ENCODE results near the gene USB1. TPM values are rescaled to one million over a fixed set of nuclear protein-coding genes. Genes with fewer than 3 reads are reported as not detected.

USB1 gene
- total and polyA plus RNA-seq, 5 donors from 2014 or later: 29.3 to 46.8 (median 35.7) TPM

- Mint-ChIP-seq H3K27me3 (no peaks in the 10 kb centered on the region), H3K27ac (no peak overlapping the region), H3K9me3 (peaks cover 0 to 1% (median 0%) of the 10 kb centered on the region in 7 donors), H3K4me3 (no peak overlapping the region), H3K4me1 (no peaks in the 10 kb centered on the region), H3K36me3 (no peaks in the 10 kb centered on the region)
- H3K27me3 ChIP-seq (ENCODE audit: control insufficient read depth, insufficient read depth, low read length): no peaks in the 10 kb centered on the region
- ATAC-seq (ENCODE audit: low read depth in 2 of 2): no peak
- H3K27ac ChIP-seq (ENCODE audit: insufficient read depth, low read length, poor library complexity, severe bottlenecking): no peak overlapping the region
- no peak for DNase-seq
- H3K4me1 ChIP-seq (ENCODE audit: control insufficient read depth, insufficient read depth, low read length, poor library complexity, severe bottlenecking): no peaks in the 10 kb centered on the region
- no peak overlapping the region for H3K4me3 ChIP-seq (ENCODE audit: low read depth, low read length)
- H3K36me3 ChIP-seq (ENCODE audit: control insufficient read depth, insufficient read depth, low read length): no peaks in the 10 kb centered on the region
- no peaks in the 10 kb centered on the region for H3K9me3 ChIP-seq (ENCODE audit: control insufficient read depth in 2 of 2, low read length in 2 of 2)
Observed at GRCh38 chr16:58035356-58036170, 34.4 kb downstream of the USB1 start.

GRCh38 chr16:58036943-58037342, 35.7 kb downstream of the USB1 start:
- H3K27ac Mint-ChIP-seq: no peak overlapping the region
- no peak overlapping the region for H3K27ac ChIP-seq (ENCODE audit: insufficient read depth, low read length, poor library complexity, severe bottlenecking)
- H3K36me3 ChIP-seq (ENCODE audit: control insufficient read depth, insufficient read depth, low read length): no peaks in the 10 kb centered on the region
- no peaks in the 10 kb centered on the region for H3K27me3 ChIP-seq (ENCODE audit: control insufficient read depth, insufficient read depth, low read length)
- peaks cover 0 to 1% (median 0%) of the 10 kb centered on the region in 7 donors for H3K9me3 Mint-ChIP-seq
- H3K4me3 Mint-ChIP-seq: no peak overlapping the region
- no peaks in the 10 kb centered on the region for H3K4me1 ChIP-seq (ENCODE audit: control insufficient read depth, insufficient read depth, low read length, poor library complexity, severe bottlenecking)
- H3K4me1 Mint-ChIP-seq: no peaks in the 10 kb centered on the region
- H3K9me3 ChIP-seq (ENCODE audit: control insufficient read depth in 2 of 2, low read length in 2 of 2): no peaks in the 10 kb centered on the region
- no peak overlapping the region for H3K4me3 ChIP-seq (ENCODE audit: low read depth, low read length)
- H3K36me3 Mint-ChIP-seq: no peaks in the 10 kb centered on the region
- DNase-seq: no peak
- no peak for ATAC-seq (ENCODE audit: low read depth in 2 of 2)
- H3K27me3 Mint-ChIP-seq: no peaks in the 10 kb centered on the region

DNA sequence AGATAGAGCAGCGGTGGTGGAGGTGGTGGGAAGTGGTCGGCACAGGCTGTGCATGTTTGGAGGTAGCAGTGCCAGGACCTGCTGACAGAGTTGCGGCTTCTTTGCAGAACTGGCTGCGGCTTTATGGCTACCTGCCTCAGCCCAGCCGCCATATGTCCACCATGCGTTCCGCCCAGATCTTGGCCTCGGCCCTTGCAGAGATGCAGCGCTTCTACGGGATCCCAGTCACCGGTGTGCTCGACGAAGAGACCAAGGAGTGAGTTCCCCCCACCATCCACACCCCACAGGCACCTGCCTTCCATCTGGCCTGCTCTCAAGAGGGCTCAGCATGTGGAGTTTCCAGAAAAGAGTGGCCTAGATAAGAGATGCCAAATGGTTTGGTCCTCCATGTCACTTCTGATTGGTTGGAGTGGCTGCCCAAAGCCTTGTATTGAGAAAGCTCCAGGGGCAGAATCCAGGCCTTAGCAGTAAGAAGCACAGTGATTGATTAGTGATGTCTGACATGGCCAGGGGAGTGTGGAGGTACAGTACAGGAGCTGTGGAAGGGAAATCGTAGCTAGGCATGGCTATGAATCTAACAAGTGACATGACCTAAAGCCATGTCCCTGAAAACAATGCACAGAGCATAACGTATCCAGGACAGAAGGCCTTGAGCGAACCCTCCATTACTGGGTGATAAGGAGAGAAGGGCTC, 36.3 kb downstream of the USB1 start:
- peaks cover 0 to 1% (median 0%) of the 10 kb centered on the region in 7 donors for H3K9me3 Mint-ChIP-seq
- Histone ChIP-seq H3K27me3 (ENCODE audit: control insufficient read depth, insufficient read depth, low read length) (no peaks in the 10 kb centered on the region), H3K4me3 (ENCODE audit: low read depth, low read length) (no peak overlapping the region), H3K4me1 (ENCODE audit: control insufficient read depth, insufficient read depth, low read length, poor library complexity, severe bottlenecking) (no peaks in the 10 kb centered on the region), H3K9me3 (ENCODE audit: control insufficient read depth in 2 of 2, low read length in 2 of 2) (no peaks in the 10 kb centered on the region), H3K36me3 (ENCODE audit: control insufficient read depth, insufficient read depth, low read length) (no peaks in the 10 kb centered on the region), H3K27ac (ENCODE audit: insufficient read depth, low read length, poor library complexity, severe bottlenecking) (no peak overlapping the region)
- no peak for ATAC-seq (ENCODE audit: low read depth in 2 of 2)
- DNase-seq: no peak
- no peaks in the 10 kb centered on the region for H3K27me3 Mint-ChIP-seq
- H3K27ac Mint-ChIP-seq: no peak overlapping the region
- H3K36me3 Mint-ChIP-seq: no peaks in the 10 kb centered on the region
- no peak overlapping the region for H3K4me3 Mint-ChIP-seq
- no peaks in the 10 kb centered on the region for H3K4me1 Mint-ChIP-seq

DNA sequence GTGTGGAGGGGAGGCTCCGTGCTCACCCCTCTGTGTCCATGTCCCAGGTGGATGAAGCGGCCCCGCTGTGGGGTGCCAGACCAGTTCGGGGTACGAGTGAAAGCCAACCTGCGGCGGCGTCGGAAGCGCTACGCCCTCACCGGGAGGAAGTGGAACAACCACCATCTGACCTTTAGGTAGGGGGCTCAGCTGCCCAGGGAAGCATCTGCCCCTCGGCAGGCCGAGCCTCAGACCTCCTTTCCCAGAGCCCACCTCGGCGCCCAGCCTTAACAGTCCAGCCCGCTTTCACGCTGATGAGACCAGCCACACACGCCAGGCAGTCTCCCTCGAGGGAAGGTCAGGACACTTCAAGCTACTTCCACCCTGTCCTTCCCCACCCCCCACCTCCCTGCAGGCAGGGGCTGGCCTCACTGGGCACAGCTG, 37.0 kb downstream of the USB1 start:
- H3K27me3 ChIP-seq (ENCODE audit: control insufficient read depth, insufficient read depth, low read length): no peaks in the 10 kb centered on the region
- Mint-ChIP-seq H3K9me3 (peaks cover 0 to 1% (median 0%) of the 10 kb centered on the region in 7 donors), H3K27me3 (no peaks in the 10 kb centered on the region), H3K36me3 (no peaks in the 10 kb centered on the region), H3K4me1 (no peaks in the 10 kb centered on the region), H3K27ac (no peak overlapping the region), H3K4me3 (no peak overlapping the region)
- H3K36me3 ChIP-seq (ENCODE audit: control insufficient read depth, insufficient read depth, low read length): no peaks in the 10 kb centered on the region
- H3K9me3 ChIP-seq (ENCODE audit: control insufficient read depth in 2 of 2, low read length in 2 of 2): no peaks in the 10 kb centered on the region
- no peak overlapping the region for H3K4me3 ChIP-seq (ENCODE audit: low read depth, low read length)
- no peak for ATAC-seq (ENCODE audit: low read depth in 2 of 2)
- no peak overlapping the region for H3K27ac ChIP-seq (ENCODE audit: insufficient read depth, low read length, poor library complexity, severe bottlenecking)
- no peaks in the 10 kb centered on the region for H3K4me1 ChIP-seq (ENCODE audit: control insufficient read depth, insufficient read depth, low read length, poor library complexity, severe bottlenecking)
- DNase-seq: no peak

DNA sequence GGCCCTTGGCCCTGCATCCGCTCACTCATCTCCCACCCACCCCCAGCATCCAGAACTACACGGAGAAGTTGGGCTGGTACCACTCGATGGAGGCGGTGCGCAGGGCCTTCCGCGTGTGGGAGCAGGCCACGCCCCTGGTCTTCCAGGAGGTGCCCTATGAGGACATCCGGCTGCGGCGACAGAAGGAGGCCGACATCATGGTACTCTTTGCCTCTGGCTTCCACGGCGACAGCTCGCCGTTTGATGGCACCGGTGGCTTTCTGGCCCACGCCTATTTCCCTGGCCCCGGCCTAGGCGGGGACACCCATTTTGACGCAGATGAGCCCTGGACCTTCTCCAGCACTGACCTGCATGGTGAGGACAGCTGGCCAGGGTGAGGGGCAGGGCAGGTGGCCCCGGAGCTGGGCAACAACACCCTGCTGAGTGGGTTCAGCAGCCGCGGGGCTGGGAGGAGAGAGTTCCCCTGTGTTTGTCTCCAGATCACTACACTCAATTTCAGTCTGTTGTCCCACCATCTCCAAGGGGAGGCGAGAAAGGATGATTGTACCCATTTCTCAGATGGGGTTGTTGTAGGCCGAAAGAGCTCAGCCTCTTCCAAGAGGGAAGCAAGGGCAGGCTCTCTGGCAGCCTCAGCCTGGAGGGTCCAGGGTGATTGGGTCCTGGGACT, 38.8 kb downstream of the USB1 start:
- Histone ChIP-seq H3K27ac (ENCODE audit: insufficient read depth, low read length, poor library complexity, severe bottlenecking) (no peak overlapping the region), H3K9me3 (ENCODE audit: control insufficient read depth in 2 of 2, low read length in 2 of 2) (no peaks in the 10 kb centered on the region), H3K4me1 (ENCODE audit: control insufficient read depth, insufficient read depth, low read length, poor library complexity, severe bottlenecking) (no peaks in the 10 kb centered on the region), H3K4me3 (ENCODE audit: low read depth, low read length) (no peak overlapping the region), H3K27me3 (ENCODE audit: control insufficient read depth, insufficient read depth, low read length) (no peaks in the 10 kb centered on the region), H3K36me3 (ENCODE audit: control insufficient read depth, insufficient read depth, low read length) (no peaks in the 10 kb centered on the region)
- peaks cover 0 to 1% (median 0%) of the 10 kb centered on the region in 7 donors for H3K9me3 Mint-ChIP-seq
- H3K4me3 Mint-ChIP-seq: no peak overlapping the region
- no peak overlapping the region for H3K27ac Mint-ChIP-seq
- ATAC-seq (ENCODE audit: low read depth in 2 of 2) (no peak), DNase-seq (no peak)
- H3K4me1 Mint-ChIP-seq: no peaks in the 10 kb centered on the region
- H3K27me3 Mint-ChIP-seq: no peaks in the 10 kb centered on the region
- no peaks in the 10 kb centered on the region for H3K36me3 Mint-ChIP-seq

- H3K9me3 Mint-ChIP-seq: peaks cover 0 to 1% (median 0%) of the 10 kb centered on the region in 7 donors
- H3K36me3 Mint-ChIP-seq: no peaks in the 10 kb centered on the region
- Histone ChIP-seq H3K27me3 (ENCODE audit: control insufficient read depth, insufficient read depth, low read length) (no peaks in the 10 kb centered on the region), H3K9me3 (ENCODE audit: control insufficient read depth in 2 of 2, low read length in 2 of 2) (no peaks in the 10 kb centered on the region), H3K4me3 (ENCODE audit: low read depth, low read length) (no peak overlapping the region), H3K27ac (ENCODE audit: insufficient read depth, low read length, poor library complexity, severe bottlenecking) (no peak overlapping the region), H3K4me1 (ENCODE audit: control insufficient read depth, insufficient read depth, low read length, poor library complexity, severe bottlenecking) (no peaks in the 10 kb centered on the region), H3K36me3 (ENCODE audit: control insufficient read depth, insufficient read depth, low read length) (no peaks in the 10 kb centered on the region)
- no peak overlapping the region for H3K27ac Mint-ChIP-seq
- no peaks in the 10 kb centered on the region for H3K27me3 Mint-ChIP-seq
- no peak for ATAC-seq (ENCODE audit: low read depth in 2 of 2)
- DNase-seq: no peak
- H3K4me1 Mint-ChIP-seq: no peaks in the 10 kb centered on the region
- no peak overlapping the region for H3K4me3 Mint-ChIP-seq
Observed at GRCh38 chr16:58040496-58040846, 39.3 kb downstream of the USB1 start.

GRCh38 chr16:58040945-58041627, 39.9 kb downstream of the USB1 start:
- Mint-ChIP-seq H3K27ac (no peak overlapping the region), H3K4me1 (no peaks in the 10 kb centered on the region)

More at GRCh38 chr16:58040945-58041627, 39.9 kb downstream of the USB1 start:
- Histone ChIP-seq H3K27ac (ENCODE audit: insufficient read depth, low read length, poor library complexity, severe bottlenecking) (no peak overlapping the region), H3K36me3 (ENCODE audit: control insufficient read depth, insufficient read depth, low read length) (no peaks in the 10 kb centered on the region), H3K4me3 (ENCODE audit: low read depth, low read length) (no peak overlapping the region), H3K27me3 (ENCODE audit: control insufficient read depth, insufficient read depth, low read length) (no peaks in the 10 kb centered on the region), H3K9me3 (ENCODE audit: control insufficient read depth in 2 of 2, low read length in 2 of 2) (no peaks in the 10 kb centered on the region), H3K4me1 (ENCODE audit: control insufficient read depth, insufficient read depth, low read length, poor library complexity, severe bottlenecking) (no peaks in the 10 kb centered on the region)
- no peak for DNase-seq
- Mint-ChIP-seq H3K9me3 (peaks cover 0 to 1% (median 0%) of the 10 kb centered on the region in 7 donors), H3K27me3 (no peaks in the 10 kb centered on the region), H3K36me3 (no peaks in the 10 kb centered on the region), H3K4me3 (no peak overlapping the region)
- ATAC-seq (ENCODE audit: low read depth in 2 of 2): no peak
